Lung (tissue), 16 donors: ENCODE results near the gene NTN1. TPM values are rescaled to one million over a fixed set of nuclear protein-coding genes. Genes with fewer than 3 reads are reported as not detected.

Source experiments
- ATAC-seq: fragments of 200-7000 bp; cut with Tn5 transposase; one replicate; pipeline ENCODE4 v1.9.1; 2020; ENCODE audit warnings: moderate number of reproducible peaks; ENCODE audit not compliant: insufficient read depth, low FRiP score
- DNase-seq, 3 donors: peaks; one replicate each; pipeline ENCODE4 v3.0.0-alpha.2; 2013 to 2017
- H3K27ac ChIP-seq, 2 donors: one replicate each; pipeline ENCODE4 v1.5.1; 2013; ENCODE audit warnings: mild to moderate bottlenecking in 2 of 2, moderate library complexity in 2 of 2, control low read depth in 1 of 2, inconsistent platforms in 1 of 2, low read depth in 1 of 2, low read length in 1 of 2
- H3K27me3 ChIP-seq, 3 donors: one replicate each; pipeline ENCODE4 v1.5.1; 2013; ENCODE audit warnings: low read length in 2 of 3; ENCODE audit not compliant: control insufficient read depth in 3 of 3, insufficient read depth in 3 of 3
- H3K36me3 ChIP-seq, 4 donors: one replicate each; pipeline ENCODE4 v1.5.1; 2013; ENCODE audit warnings: low read length in 4 of 4, mild to moderate bottlenecking in 1 of 4, moderate library complexity in 1 of 4; ENCODE audit not compliant: control insufficient read depth in 4 of 4, insufficient read depth in 4 of 4
- H3K4me1 ChIP-seq, 5 donors: one replicate each; pipeline ENCODE4 v1.5.1; 2013; ENCODE audit warnings: low read length in 5 of 5, mild to moderate bottlenecking in 2 of 5, moderate library complexity in 1 of 5; ENCODE audit not compliant: control insufficient read depth in 5 of 5, insufficient read depth in 5 of 5
- H3K4me3 ChIP-seq: one replicate; pipeline ENCODE4 v1.5.1; 2013; ENCODE audit warnings: mild to moderate bottlenecking, control low read depth, moderate library complexity
- H3K9ac ChIP-seq, 2 donors: one replicate each; pipeline ENCODE4 v1.5.1; 2013; ENCODE audit warnings: low read length in 2 of 2, control low read depth in 1 of 2; ENCODE audit not compliant: insufficient read depth in 1 of 2
- H3K9me3 ChIP-seq, 4 donors: one replicate each; pipeline ENCODE4 v1.5.1; 2013; ENCODE audit warnings: low read length in 3 of 4, mild to moderate bottlenecking in 1 of 4, moderate library complexity in 1 of 4; ENCODE audit not compliant: control insufficient read depth in 4 of 4, insufficient read depth in 3 of 4
- WGBS, 2 donors: extraction: QIAGEN DNeasy Blood & Tissue Kit; methylation state at CpG; one replicate each; pipeline ENCODE4 v1.1.7; 2013; 5-methylcytosine and 5-hydroxymethylcytosine counted together
- long read RNA-seq, 5 donors: transcript quantifications; one replicate each; lab custom pipeline, GENCODE V29; 2026
- polyA plus RNA-seq, 2 donors: library from polyadenylated mRNA; stranded (reverse); fragments of 200-250 nt; gene quantifications; one replicate each; pipeline ENCODE4 v1.2.1, GENCODE V29; 2013
- total RNA-seq, 2 donors: library from RNA; depleted of rRNA in 1 of 2; stranded (reverse); fragments of >200 nt in 1 of 2; gene quantifications; one replicate each; pipeline ENCODE4 v1.2.1, GENCODE V29; 2014 to 2021
- TF ChIP-seq, protein P1 (sequence below): IDR thresholded peaks from 2 replicates; pipeline ENCODE4 v1.5.1; 2012; ENCODE audit warnings: mild to moderate bottlenecking; ENCODE audit errors: control extremely low read depth, extremely low read depth
- donor health status: control.
- donor health status: control.
- donor health status: Bipolar disorder and iron deficiency.
- donor health status: healthy.
- donor health status: DM: yes; HTN: yes; CAD: no.

Gene NTN1
- total RNA-seq (10 to 100 TPM; 10.9 to 17.1 TPM), polyA plus RNA-seq (1 to 10 TPM; 3.6 to 4.7 TPM)
- long read RNA-seq, donor 1, full-length matches to known transcripts = 1 of 1 reads
- long read RNA-seq, donor 1, partial matches to known transcripts = 0 of 1 reads
- long read RNA-seq, donor 1, other reads (novel, unspliced or antisense) = 0 of 1 reads
- long read RNA-seq, donor 2 = 0 reads
- long read RNA-seq, donor 3, full-length matches to known transcripts = 1 of 1 reads
- long read RNA-seq, donor 3, partial matches to known transcripts = 0 of 1 reads
- long read RNA-seq, donor 3, other reads (novel, unspliced or antisense) = 0 of 1 reads
- long read RNA-seq, donor 4, full-length matches to known transcripts = 1 of 1 reads
- long read RNA-seq, donor 4, partial matches to known transcripts = 0 of 1 reads
- long read RNA-seq, donor 4, other reads (novel, unspliced or antisense) = 0 of 1 reads
- long read RNA-seq, donor 5 = 0 reads

DNA sequence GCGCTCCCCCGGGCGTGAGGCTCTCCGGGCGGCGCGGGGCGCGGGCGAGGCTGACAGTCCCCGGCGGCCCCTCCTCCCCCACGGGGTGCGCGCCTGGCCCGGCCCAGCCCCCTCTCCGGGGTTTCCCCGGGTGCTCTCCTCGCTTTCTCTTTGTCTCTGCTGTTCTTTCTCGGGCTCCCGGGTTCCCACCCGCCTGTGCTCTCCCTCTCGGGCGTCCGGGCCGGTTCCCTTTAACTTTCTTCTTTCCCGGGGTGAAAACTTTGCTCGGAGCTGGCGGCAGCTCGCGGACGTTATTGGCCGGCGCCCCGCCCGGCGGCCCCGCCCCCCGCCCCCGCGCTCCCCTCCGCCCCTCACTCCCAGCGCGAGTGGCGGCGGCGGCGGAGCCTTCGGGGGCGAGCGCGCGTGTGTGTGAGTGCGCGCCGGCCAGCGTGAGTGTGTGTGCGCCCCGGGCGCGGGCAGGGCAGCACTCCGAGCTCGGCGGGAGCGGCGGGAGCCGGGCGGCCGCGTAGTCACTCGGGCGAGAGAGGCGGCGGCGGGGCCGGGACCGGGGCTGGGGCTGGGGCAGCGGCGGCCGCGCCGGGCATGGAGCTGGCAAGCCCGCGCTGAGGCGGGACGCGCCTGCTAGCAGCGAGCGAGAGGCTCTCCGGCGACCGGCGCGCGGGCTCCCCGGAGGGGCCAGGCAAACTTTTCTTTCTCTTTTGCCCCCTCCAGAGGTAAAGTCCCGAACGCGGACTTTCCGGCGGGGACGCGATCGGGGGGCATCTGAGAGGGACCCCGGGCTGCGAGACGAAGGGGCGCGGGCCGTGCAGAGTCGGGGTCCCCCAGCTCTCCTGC lies at the start of gene NTN1:
NTN1 (plus strand) TSS at position 353 of the 834 bp plus-strand sequence. CDS start 864 bp downstream, outside the sequence.
- peaks cover 0 to 28% (median 4%) of the 10 kb centered on the region in 5 donors for H3K4me1 ChIP-seq
- H3K9ac ChIP-seq = peak within 1 kb of the TSS in 1 of 2 donors; percentile 23
- H3K36me3 ChIP-seq = no peaks in the 10 kb centered on the region
- H3K27me3 ChIP-seq = peaks cover 3 to 79% (median 68%) of the 10 kb centered on the region in 3 donors
- H3K9me3 ChIP-seq = peaks cover 0 to 2% (median 0%) of the 10 kb centered on the region in 4 donors
- H3K4me3 ChIP-seq = peak within 1 kb of the TSS; percentile 37
- DNase-seq (peak; percentile 69 to 78 (median 73)), ATAC-seq (peak; percentile 54)
- WGBS, 2 donors = 0 to 1% methylated on average over 68 to 111 of the region's 111 CpGs
- TF ChIP-seq, protein P1, sequence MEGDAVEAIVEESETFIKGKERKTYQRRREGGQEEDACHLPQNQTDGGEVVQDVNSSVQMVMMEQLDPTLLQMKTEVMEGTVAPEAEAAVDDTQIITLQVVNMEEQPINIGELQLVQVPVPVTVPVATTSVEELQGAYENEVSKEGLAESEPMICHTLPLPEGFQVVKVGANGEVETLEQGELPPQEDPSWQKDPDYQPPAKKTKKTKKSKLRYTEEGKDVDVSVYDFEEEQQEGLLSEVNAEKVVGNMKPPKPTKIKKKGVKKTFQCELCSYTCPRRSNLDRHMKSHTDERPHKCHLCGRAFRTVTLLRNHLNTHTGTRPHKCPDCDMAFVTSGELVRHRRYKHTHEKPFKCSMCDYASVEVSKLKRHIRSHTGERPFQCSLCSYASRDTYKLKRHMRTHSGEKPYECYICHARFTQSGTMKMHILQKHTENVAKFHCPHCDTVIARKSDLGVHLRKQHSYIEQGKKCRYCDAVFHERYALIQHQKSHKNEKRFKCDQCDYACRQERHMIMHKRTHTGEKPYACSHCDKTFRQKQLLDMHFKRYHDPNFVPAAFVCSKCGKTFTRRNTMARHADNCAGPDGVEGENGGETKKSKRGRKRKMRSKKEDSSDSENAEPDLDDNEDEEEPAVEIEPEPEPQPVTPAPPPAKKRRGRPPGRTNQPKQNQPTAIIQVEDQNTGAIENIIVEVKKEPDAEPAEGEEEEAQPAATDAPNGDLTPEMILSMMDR = no peak
- H3K27ac ChIP-seq = peak within 1 kb of the TSS in 1 of 2 donors; percentile 46

DNA sequence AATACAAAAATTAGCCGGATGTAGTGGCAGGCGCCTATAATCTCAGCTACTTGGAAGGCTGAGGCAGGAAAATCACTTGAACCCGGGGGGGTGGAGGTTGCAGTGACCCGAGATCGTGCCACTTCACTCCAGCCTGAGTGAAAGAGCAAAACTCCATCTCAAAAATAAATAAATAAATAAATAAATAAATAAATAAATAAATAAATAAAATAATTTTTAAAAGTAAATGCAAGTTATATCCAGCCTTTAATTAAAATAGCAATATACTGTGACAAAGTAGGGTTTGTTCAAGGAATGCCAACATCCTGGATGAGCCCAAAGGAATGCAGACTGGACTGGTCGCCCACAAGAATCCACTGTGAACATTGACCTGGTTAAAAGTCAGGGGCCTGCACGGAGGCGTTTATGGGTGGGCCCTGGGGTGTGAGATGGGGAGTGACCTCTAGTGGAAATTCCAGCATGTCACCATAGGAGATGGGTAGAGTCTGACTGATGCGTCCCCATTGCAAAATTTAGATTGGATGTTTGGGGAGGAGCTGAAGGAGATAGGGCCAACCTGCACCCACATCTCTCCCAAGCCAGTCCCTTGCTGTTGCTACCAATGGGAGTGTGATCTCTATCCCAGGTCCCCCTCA lies 46.1 kb upstream of the NTN1 start:
- Histone ChIP-seq H3K9me3 (peaks cover 0 to 3% (median 0%) of the 10 kb centered on the region in 4 donors), H3K9ac (no peak overlapping the region), H3K4me1 (no peaks in the 10 kb centered on the region), H3K27me3 (peaks cover 0 to 10% (median 0%) of the 10 kb centered on the region in 3 donors), H3K4me3 (no peak overlapping the region), H3K36me3 (no peaks in the 10 kb centered on the region), H3K27ac (no peak overlapping the region)
- 85% methylated on average over 9 of the region's 9 CpGs for WGBS, 2 donors
- TF ChIP-seq, protein P1 = no peak
- DNase-seq (no peak), ATAC-seq (no peak)

DNA sequence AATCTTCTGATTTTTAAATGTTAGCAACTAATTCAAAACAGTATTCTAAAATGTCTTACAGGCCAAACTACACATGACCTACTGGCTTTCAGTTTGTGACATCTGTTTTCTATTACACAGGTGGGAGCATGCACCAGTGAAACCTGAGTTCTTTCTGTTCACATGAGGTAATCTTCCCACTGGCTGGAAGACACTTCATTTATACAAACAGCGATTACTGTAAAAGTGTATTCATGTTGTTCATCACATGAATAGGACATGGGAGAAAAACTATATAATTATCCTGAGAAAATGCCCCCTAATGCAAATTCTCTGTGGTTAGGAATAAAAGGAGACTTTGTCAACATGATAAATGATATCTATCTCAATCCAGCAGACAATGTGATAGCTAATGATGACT lies 44.7 kb upstream of the NTN1 start:
- H3K9me3 ChIP-seq = no peaks in the 10 kb centered on the region
- H3K27me3 ChIP-seq = peaks cover 0 to 10% (median 0%) of the 10 kb centered on the region in 3 donors
- TF ChIP-seq, protein P1 = no peak
- DNase-seq = no peak
- no peak overlapping the region for H3K4me3 ChIP-seq
- H3K36me3 ChIP-seq = no peaks in the 10 kb centered on the region
- no peaks in the 10 kb centered on the region for H3K4me1 ChIP-seq
- no peak for ATAC-seq
- H3K9ac ChIP-seq = no peak overlapping the region
- H3K27ac ChIP-seq = no peak overlapping the region
- 89 to 98% methylated on average over 1 of the region's 1 CpG for WGBS, 2 donors
